Endodermal cell (in vitro differentiated cells): ENCODE data around the gene ELF5. TPM values are rescaled to one million over a fixed set of nuclear protein-coding genes. Genes with fewer than 3 reads are reported as not detected.
A peak's percentile ranks its signal among the peaks of the same experiment; 100 is the strongest.

Experiments used
- DNase-seq: peaks from one replicate; pipeline ENCODE4 v3.0.0-alpha.2; 2017
- H3K27ac ChIP-seq: 2 replicates; pipeline ENCODE4 v1.5.1; 2013; ENCODE audit warnings: mild to moderate bottlenecking, low read depth, low read length, moderate library complexity
- H3K27me3 ChIP-seq: 2 replicates; pipeline ENCODE4 v1.6.1; 2013; ENCODE audit warnings: mild to moderate bottlenecking, low read length, moderate library complexity; ENCODE audit not compliant: insufficient read depth, control insufficient read depth, poor library complexity, severe bottlenecking
- H3K36me3 ChIP-seq: 2 replicates; pipeline ENCODE4 v1.7.0; 2013; ENCODE audit warnings: mild to moderate bottlenecking, low read length, moderate library complexity; ENCODE audit not compliant: control insufficient read depth, insufficient read depth
- H3K4me1 ChIP-seq: one replicate; pipeline ENCODE4 v1.7.0; 2013; ENCODE audit warnings: low read length; ENCODE audit not compliant: control insufficient read depth, insufficient read depth
- H3K4me3 ChIP-seq: 2 replicates; pipeline ENCODE4 v1.5.1; 2013; ENCODE audit warnings: mild to moderate bottlenecking, low read length, moderate library complexity
- H3K9ac ChIP-seq: 2 replicates; pipeline ENCODE4 v1.6.1; 2013; ENCODE audit warnings: mild to moderate bottlenecking, low read length, moderate library complexity; ENCODE audit not compliant: poor library complexity, severe bottlenecking; ENCODE audit errors: extremely low read depth
- H3K9me3 ChIP-seq: 2 replicates; pipeline ENCODE4 v1.6.1; 2013; ENCODE audit warnings: mild to moderate bottlenecking, low read length, moderate library complexity; ENCODE audit not compliant: control insufficient read depth
- H3K27ac Mint-ChIP-seq: 2 replicates; pipeline ENCODE4 v1.8.0; 2020; ENCODE audit warnings: mixed read lengths
- H3K27me3 Mint-ChIP-seq: 2 replicates; pipeline ENCODE4 v1.8.0; 2021; ENCODE audit warnings: mild to moderate bottlenecking, mixed read lengths; ENCODE audit not compliant: insufficient read depth
- H3K36me3 Mint-ChIP-seq: 2 replicates; pipeline ENCODE4 v1.8.0; 2020; ENCODE audit warnings: low read depth, mixed read lengths
- H3K4me1 Mint-ChIP-seq: 2 replicates; pipeline ENCODE4 v1.8.0; 2020; ENCODE audit warnings: mixed read lengths
- H3K4me3 Mint-ChIP-seq: 2 replicates; pipeline ENCODE4 v1.8.0; 2020; ENCODE audit warnings: mild to moderate bottlenecking, moderate library complexity, mixed read lengths
- H3K9me3 Mint-ChIP-seq: 2 replicates; pipeline ENCODE4 v1.8.0; 2020; ENCODE audit warnings: mild to moderate bottlenecking, mixed read lengths
- CTCF ChIP-seq: fragments of 200-600 bp; sonication (generic); conservative IDR thresholded peaks from 2 replicates; pipeline ENCODE4 v1.5.0; 2021; ENCODE audit warnings: antibody characterized with exemption, mild to moderate bottlenecking
- WGBS, 2 experiments: methylation state at CpG; one replicate each; pipeline versions ENCODE4 v1.1.5 to v1.1.7; 2013; ENCODE audit warnings: missing lambda C conversion rate in 2 of 2, mixed read lengths in 1 of 2; ENCODE audit not compliant: insufficient coverage in 1 of 2, insufficient read length in 1 of 2; 5-methylcytosine and 5-hydroxymethylcytosine counted together
- total RNA-seq, 2 donors: library from RNA; stranded (reverse); fragmentation: NEBNext Ultra II Directional in 1 of 2; extraction: Animal tissue kit (Norgen Biotek cat#: 25700) in 1 of 2; gene quantifications; 2 replicates in 1 of 2; 3 replicates in 1 of 2; pipeline ENCODE4 v1.2.1, GENCODE V29; 2021

Gene ELF5
- total RNA-seq, 2 donors from 2014 or later: not detected

- WGBS, 2 experiments: 85 to 87% methylated on average over 7 to 8 of the region's 8 CpGs
- H3K4me1 Mint-ChIP-seq: peaks cover 7% of the 10 kb centered on the region
- no peaks in the 10 kb centered on the region for H3K9me3 ChIP-seq
Measured at GRCh38 chr11:34493468-34493867, 20.1 kb downstream of the ELF5 start.

GRCh38 chr11:34492806-34493414 is 20.7 kb downstream of the ELF5 start:
- no peaks in the 10 kb centered on the region for H3K9me3 Mint-ChIP-seq
- Histone ChIP-seq H3K4me1 (peaks cover 3% of the 10 kb centered on the region), H3K9me3 (no peaks in the 10 kb centered on the region), H3K9ac (no peak overlapping the region), H3K36me3 (no peaks in the 10 kb centered on the region), H3K27ac (no peak overlapping the region), H3K27me3 (no peaks in the 10 kb centered on the region), H3K4me3 (no peak overlapping the region)
- H3K4me3 Mint-ChIP-seq: no peak overlapping the region
- peaks cover 7% of the 10 kb centered on the region for H3K4me1 Mint-ChIP-seq
- peaks cover 4% of the 10 kb centered on the region for H3K27me3 Mint-ChIP-seq
- peak; percentile 83 for DNase-seq
- peak; percentile 88 for TF ChIP-seq CTCF
- H3K27ac Mint-ChIP-seq: no peak overlapping the region
- 57 to 66% methylated on average over 8 of the region's 8 CpGs for WGBS, 2 experiments
- no peaks in the 10 kb centered on the region for H3K36me3 Mint-ChIP-seq

More at GRCh38 chr11:34493468-34493867, 20.1 kb downstream of the ELF5 start:
- Histone ChIP-seq H3K27ac (no peak overlapping the region), H3K27me3 (no peaks in the 10 kb centered on the region), H3K4me3 (no peak overlapping the region), H3K36me3 (no peaks in the 10 kb centered on the region), H3K9ac (no peak overlapping the region), H3K4me1 (peaks cover 3% of the 10 kb centered on the region)
- Mint-ChIP-seq H3K9me3 (no peaks in the 10 kb centered on the region), H3K36me3 (no peaks in the 10 kb centered on the region), H3K4me3 (no peak overlapping the region), H3K27ac (no peak overlapping the region), H3K27me3 (peaks cover 4% of the 10 kb centered on the region)
- TF ChIP-seq CTCF: no peak
- DNase-seq: no peak

GRCh38 chr11:34490304-34490703 is 23.3 kb downstream of the ELF5 start:
- 87% methylated on average over 2 of the region's 2 CpGs; no CpG with 5 or more reads in 1 of the 2 experiments for WGBS, 2 experiments
- Histone ChIP-seq H3K27me3 (no peaks in the 10 kb centered on the region), H3K4me3 (no peak overlapping the region), H3K9ac (no peak overlapping the region), H3K4me1 (peaks cover 3% of the 10 kb centered on the region), H3K9me3 (no peaks in the 10 kb centered on the region), H3K27ac (no peak overlapping the region), H3K36me3 (no peaks in the 10 kb centered on the region)
- H3K27me3 Mint-ChIP-seq: peaks cover 5% of the 10 kb centered on the region
- peak overlapping the region; percentile 26 for H3K27ac Mint-ChIP-seq
- no peaks in the 10 kb centered on the region for H3K9me3 Mint-ChIP-seq
- H3K4me3 Mint-ChIP-seq: no peak overlapping the region
- peaks cover 7% of the 10 kb centered on the region for H3K4me1 Mint-ChIP-seq
- no peak for TF ChIP-seq CTCF
- DNase-seq: peak; percentile 64
- no peaks in the 10 kb centered on the region for H3K36me3 Mint-ChIP-seq
